Lung (tissue), 12 donors: ENCODE measurements around the gene PBRM1. TPM values are rescaled to one million over a fixed set of nuclear protein-coding genes. Genes with fewer than 3 reads are reported as not detected.

ENCODE experiments used
- ATAC-seq: fragments of 200-7000 bp; cut with Tn5 transposase; one replicate; pipeline ENCODE4 v1.9.1; 2020; ENCODE audit warnings: moderate number of reproducible peaks; ENCODE audit not compliant: insufficient read depth, low FRiP score
- DNase-seq, 3 donors: peaks; one replicate each; pipeline ENCODE4 v3.0.0-alpha.2; 2013 to 2017
- H3K27ac ChIP-seq, 2 donors: one replicate each; pipeline ENCODE4 v1.5.1; 2013; ENCODE audit warnings: mild to moderate bottlenecking in 2 of 2, moderate library complexity in 2 of 2, control low read depth in 1 of 2, inconsistent platforms in 1 of 2, low read depth in 1 of 2, low read length in 1 of 2
- H3K27me3 ChIP-seq, 3 donors: one replicate each; pipeline ENCODE4 v1.5.1; 2013; ENCODE audit warnings: low read length in 2 of 3; ENCODE audit not compliant: control insufficient read depth in 3 of 3, insufficient read depth in 3 of 3
- H3K36me3 ChIP-seq, 4 donors: one replicate each; pipeline ENCODE4 v1.5.1; 2013; ENCODE audit warnings: low read length in 4 of 4, mild to moderate bottlenecking in 1 of 4, moderate library complexity in 1 of 4; ENCODE audit not compliant: control insufficient read depth in 4 of 4, insufficient read depth in 4 of 4
- H3K4me1 ChIP-seq, 5 donors: one replicate each; pipeline ENCODE4 v1.5.1; 2013; ENCODE audit warnings: low read length in 5 of 5, mild to moderate bottlenecking in 2 of 5, moderate library complexity in 1 of 5; ENCODE audit not compliant: control insufficient read depth in 5 of 5, insufficient read depth in 5 of 5
- H3K4me3 ChIP-seq: one replicate; pipeline ENCODE4 v1.5.1; 2013; ENCODE audit warnings: mild to moderate bottlenecking, control low read depth, moderate library complexity
- H3K9ac ChIP-seq, 2 donors: one replicate each; pipeline ENCODE4 v1.5.1; 2013; ENCODE audit warnings: low read length in 2 of 2, control low read depth in 1 of 2; ENCODE audit not compliant: insufficient read depth in 1 of 2
- H3K9me3 ChIP-seq, 4 donors: one replicate each; pipeline ENCODE4 v1.5.1; 2013; ENCODE audit warnings: low read length in 3 of 4, mild to moderate bottlenecking in 1 of 4, moderate library complexity in 1 of 4; ENCODE audit not compliant: control insufficient read depth in 4 of 4, insufficient read depth in 3 of 4
- CTCF ChIP-seq: IDR thresholded peaks from 2 replicates; pipeline ENCODE4 v1.5.1; 2012; ENCODE audit warnings: mild to moderate bottlenecking; ENCODE audit errors: control extremely low read depth, extremely low read depth
- WGBS, 2 donors: extraction: QIAGEN DNeasy Blood & Tissue Kit; methylation state at CpG; one replicate each; pipeline ENCODE4 v1.1.7; 2013; 5-methylcytosine and 5-hydroxymethylcytosine counted together
- polyA plus RNA-seq, 2 donors: library from polyadenylated mRNA; stranded (reverse); fragments of 200-250 nt; gene quantifications; one replicate each; pipeline ENCODE4 v1.2.1, GENCODE V29; 2013
- total RNA-seq, 2 donors: library from RNA; depleted of rRNA in 1 of 2; stranded (reverse); fragments of >200 nt in 1 of 2; gene quantifications; one replicate each; pipeline ENCODE4 v1.2.1, GENCODE V29; 2014 to 2021
- donor health status: control.
- donor health status: control.
- donor health status: Bipolar disorder and iron deficiency.
- donor health status: healthy.
- donor health status: DM: yes; HTN: yes; CAD: no.

Gene PBRM1
- total and polyA plus RNA-seq, 4 donors, result 9.8 to 92.8 (median 40.7) TPM

GRCh38 chr3:52561028-52561747 lies 124.5 kb downstream of the PBRM1 start:
- peaks cover 18 to 40% (median 34%) of the 10 kb centered on the region in 4 donors for H3K36me3 ChIP-seq
- DNase-seq, result no peak
- H3K27me3 ChIP-seq, result no peaks in the 10 kb centered on the region
- TF ChIP-seq CTCF, result no peak
- no peaks in the 10 kb centered on the region for H3K9me3 ChIP-seq
- 72 to 78% methylated on average over 4 of the region's 4 CpGs for WGBS, 2 donors
- H3K4me1 ChIP-seq, result peaks cover 0 to 1% (median 0%) of the 10 kb centered on the region in 5 donors
- no peak overlapping the region for H3K27ac ChIP-seq
- H3K4me3 ChIP-seq, result no peak overlapping the region
- no peak for ATAC-seq
- no peak overlapping the region for H3K9ac ChIP-seq

- ATAC-seq (no peak), DNase-seq (no peak)
- no peak overlapping the region for H3K4me3 ChIP-seq
- no peak overlapping the region for H3K9ac ChIP-seq
- H3K27me3 ChIP-seq, result no peaks in the 10 kb centered on the region
- 91 to 96% methylated on average over 5 of the region's 5 CpGs for WGBS, 2 donors
- H3K4me1 ChIP-seq, result peaks cover 0 to 7% (median 0%) of the 10 kb centered on the region in 5 donors
- H3K36me3 ChIP-seq, result peaks cover 25 to 44% (median 29%) of the 10 kb centered on the region in 4 donors
- H3K9me3 ChIP-seq, result no peaks in the 10 kb centered on the region
- no peak overlapping the region for H3K27ac ChIP-seq
- no peak for TF ChIP-seq CTCF
Measured at GRCh38 chr3:52558436-52558835, 127.3 kb downstream of the PBRM1 start.

GRCh38 chr3:52557011-52557960 lies 128.4 kb downstream of the PBRM1 start:
- H3K36me3 ChIP-seq, result peaks cover 22 to 43% (median 31%) of the 10 kb centered on the region in 4 donors
- no peak overlapping the region for H3K27ac ChIP-seq
- no peak for ATAC-seq
- peaks cover 0 to 7% (median 0%) of the 10 kb centered on the region in 5 donors for H3K4me1 ChIP-seq
- no peak for TF ChIP-seq CTCF
- WGBS, 2 donors, result 91 to 92% methylated on average over 9 of the region's 9 CpGs
- H3K4me3 ChIP-seq, result no peak overlapping the region
- no peak overlapping the region for H3K9ac ChIP-seq
- no peak for DNase-seq
- H3K9me3 ChIP-seq, result no peaks in the 10 kb centered on the region
- H3K27me3 ChIP-seq, result no peaks in the 10 kb centered on the region
